ENCODE data around the gene CHDH.

- TF ChIP-seq CTCF (conservative IDR thresholded peaks at IDR 0.05; ENCODE audit: low read length) (no peak), EZH2phosphoT487 (IDR thresholded peaks at IDR 0.05; ENCODE audit: borderline replicate concordance, low read depth, low read length) (no peak)
Observed at GRCh38 chr3:53773611-53774368, 72.4 kb downstream of the CHDH start.
